ENCODE data around the gene PLCB1. TPM values are rescaled to one million over a fixed set of nuclear protein-coding genes. Genes with fewer than 3 reads are reported as not detected.
"Not testable (repeated sequence)": the region's sequence is repeated elsewhere in the genome, so short reads cannot be mapped to it uniquely, and the experiment has no call there.

Gene PLCB1
- total RNA-seq, 1 donor from 2014 or later = 10.8 TPM

DNA sequence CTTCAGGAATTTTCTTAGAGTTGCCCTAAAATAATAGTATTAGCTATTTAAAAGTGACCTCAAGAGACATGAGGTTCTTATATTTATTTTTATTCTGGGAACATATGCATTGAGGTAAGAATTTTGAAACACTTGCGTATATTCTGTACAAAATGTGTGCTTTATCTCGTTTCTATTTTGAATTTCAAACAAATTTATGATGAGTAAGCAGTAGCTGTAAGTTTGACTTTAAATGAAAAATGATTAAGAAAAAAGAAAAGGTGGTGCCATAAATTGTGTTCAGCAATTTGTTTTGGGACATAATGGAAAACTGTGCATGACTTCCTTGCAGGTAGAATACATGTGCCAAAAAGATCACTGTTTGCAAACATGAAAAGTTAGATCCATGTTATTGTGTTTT is 503.8 kb downstream of the PLCB1 start:
- Mint-ChIP-seq H3K27me3 (ENCODE audit: low read depth) (no peaks in the 10 kb centered on the region), H3K27ac (ENCODE audit: unreplicated experiment) (no peak overlapping the region), H3K36me3 (ENCODE audit: low read depth) (no peaks in the 10 kb centered on the region), H3K9me3 (ENCODE audit: low read depth) (no peaks in the 10 kb centered on the region), H3K4me1 (ENCODE audit: low read depth) (peaks cover 21% of the 10 kb centered on the region), H3K4me3 (ENCODE audit: unreplicated experiment) (no peak overlapping the region)
- no peak for DNase-seq (ENCODE audit: low spot score)
- TF ChIP-seq, protein P1, sequence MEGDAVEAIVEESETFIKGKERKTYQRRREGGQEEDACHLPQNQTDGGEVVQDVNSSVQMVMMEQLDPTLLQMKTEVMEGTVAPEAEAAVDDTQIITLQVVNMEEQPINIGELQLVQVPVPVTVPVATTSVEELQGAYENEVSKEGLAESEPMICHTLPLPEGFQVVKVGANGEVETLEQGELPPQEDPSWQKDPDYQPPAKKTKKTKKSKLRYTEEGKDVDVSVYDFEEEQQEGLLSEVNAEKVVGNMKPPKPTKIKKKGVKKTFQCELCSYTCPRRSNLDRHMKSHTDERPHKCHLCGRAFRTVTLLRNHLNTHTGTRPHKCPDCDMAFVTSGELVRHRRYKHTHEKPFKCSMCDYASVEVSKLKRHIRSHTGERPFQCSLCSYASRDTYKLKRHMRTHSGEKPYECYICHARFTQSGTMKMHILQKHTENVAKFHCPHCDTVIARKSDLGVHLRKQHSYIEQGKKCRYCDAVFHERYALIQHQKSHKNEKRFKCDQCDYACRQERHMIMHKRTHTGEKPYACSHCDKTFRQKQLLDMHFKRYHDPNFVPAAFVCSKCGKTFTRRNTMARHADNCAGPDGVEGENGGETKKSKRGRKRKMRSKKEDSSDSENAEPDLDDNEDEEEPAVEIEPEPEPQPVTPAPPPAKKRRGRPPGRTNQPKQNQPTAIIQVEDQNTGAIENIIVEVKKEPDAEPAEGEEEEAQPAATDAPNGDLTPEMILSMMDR (IDR thresholded peaks at IDR 0.05) = no peak

DNA sequence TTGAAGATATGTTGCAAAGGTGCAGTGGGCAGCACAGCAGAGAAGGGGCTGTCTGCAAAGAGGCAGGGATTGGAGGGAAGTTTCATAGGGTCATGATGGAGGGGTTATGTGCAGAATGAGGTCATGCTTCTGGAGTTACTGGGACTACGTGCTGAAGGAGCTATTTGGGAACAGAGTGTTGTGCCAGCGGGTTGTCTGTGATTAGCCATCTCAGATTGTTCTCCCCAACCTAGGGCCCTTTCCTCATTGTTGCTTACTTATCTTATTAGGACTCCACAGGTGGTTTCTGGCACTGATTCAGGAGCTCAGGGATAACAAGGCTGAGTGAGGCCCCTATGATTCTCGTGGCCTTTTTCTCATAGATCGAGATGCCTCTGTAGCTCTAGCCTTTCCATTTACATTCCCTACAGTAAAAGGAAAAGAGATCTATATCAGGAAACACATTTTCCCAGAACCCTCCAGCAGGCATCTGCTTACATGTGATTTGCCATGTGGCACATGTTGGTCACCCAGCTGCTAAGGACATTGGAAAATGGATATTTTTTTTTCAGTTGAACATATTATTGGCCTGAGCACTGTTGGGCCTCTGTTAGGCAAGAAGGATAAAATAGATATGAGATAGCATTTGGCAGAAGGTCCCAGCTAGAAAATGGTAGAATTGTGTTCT is 507.2 kb downstream of the PLCB1 start:
- Mint-ChIP-seq H3K4me1 (ENCODE audit: low read depth) (peaks cover 11% of the 10 kb centered on the region), H3K27ac (ENCODE audit: unreplicated experiment) (no peak overlapping the region), H3K27me3 (ENCODE audit: low read depth) (no peaks in the 10 kb centered on the region), H3K4me3 (ENCODE audit: unreplicated experiment) (no peak overlapping the region), H3K9me3 (ENCODE audit: low read depth) (no peaks in the 10 kb centered on the region), H3K36me3 (ENCODE audit: low read depth) (peaks cover 2% of the 10 kb centered on the region)
- DNase-seq (ENCODE audit: low spot score) = no peak
- TF ChIP-seq, protein P1 (IDR thresholded peaks at IDR 0.05) = no peak

DNA sequence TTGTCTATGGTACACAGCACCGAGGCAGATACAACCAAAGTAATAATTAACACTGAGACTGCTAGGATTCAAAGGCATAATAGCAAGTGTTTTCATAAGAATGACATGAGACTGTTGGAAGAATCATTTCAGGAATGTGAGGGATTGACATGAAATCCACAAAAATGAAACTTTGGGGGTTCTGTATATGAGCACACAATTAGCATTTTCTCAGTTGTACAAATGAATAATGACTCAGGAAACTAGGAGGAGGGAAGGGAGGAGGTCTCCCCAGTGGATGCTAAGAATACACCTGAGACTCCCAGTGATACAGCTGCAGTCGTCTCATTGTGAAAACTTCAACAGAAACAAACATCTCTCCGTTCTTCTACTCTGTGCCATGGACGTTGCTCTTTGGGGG is 508.4 kb downstream of the PLCB1 start:
- peaks cover 14% of the 10 kb centered on the region for H3K4me1 Mint-ChIP-seq (ENCODE audit: low read depth)
- no peaks in the 10 kb centered on the region for H3K27me3 Mint-ChIP-seq (ENCODE audit: low read depth)
- no peaks in the 10 kb centered on the region for H3K9me3 Mint-ChIP-seq (ENCODE audit: low read depth)
- H3K27ac Mint-ChIP-seq (ENCODE audit: unreplicated experiment) = no peak overlapping the region
- H3K4me3 Mint-ChIP-seq (ENCODE audit: unreplicated experiment) = no peak overlapping the region
- TF ChIP-seq, protein P1 (IDR thresholded peaks at IDR 0.05) = no peak
- peaks cover 2% of the 10 kb centered on the region for H3K36me3 Mint-ChIP-seq (ENCODE audit: low read depth)
- no peak for DNase-seq (ENCODE audit: low spot score)

DNA sequence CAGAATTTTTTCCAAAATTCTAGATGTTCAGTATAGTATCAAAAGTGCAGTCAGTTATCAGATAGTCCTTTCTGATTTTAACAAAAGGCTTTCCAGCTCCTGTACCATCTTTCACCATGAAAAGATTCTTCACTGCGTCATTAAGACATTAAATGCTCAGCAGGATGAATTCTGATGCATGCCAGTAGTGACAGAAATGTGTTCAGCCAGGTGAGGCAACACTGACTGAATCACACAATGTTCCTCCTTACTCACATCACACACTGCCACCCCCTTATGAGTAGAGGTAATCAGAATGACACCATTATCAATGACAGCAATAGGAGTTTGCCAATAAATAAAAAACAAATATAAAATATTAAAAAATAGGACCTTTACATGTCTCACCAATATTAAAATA is 510.2 kb downstream of the PLCB1 start:
- H3K4me1 Mint-ChIP-seq (ENCODE audit: low read depth) = peaks cover 32% of the 10 kb centered on the region

DNA sequence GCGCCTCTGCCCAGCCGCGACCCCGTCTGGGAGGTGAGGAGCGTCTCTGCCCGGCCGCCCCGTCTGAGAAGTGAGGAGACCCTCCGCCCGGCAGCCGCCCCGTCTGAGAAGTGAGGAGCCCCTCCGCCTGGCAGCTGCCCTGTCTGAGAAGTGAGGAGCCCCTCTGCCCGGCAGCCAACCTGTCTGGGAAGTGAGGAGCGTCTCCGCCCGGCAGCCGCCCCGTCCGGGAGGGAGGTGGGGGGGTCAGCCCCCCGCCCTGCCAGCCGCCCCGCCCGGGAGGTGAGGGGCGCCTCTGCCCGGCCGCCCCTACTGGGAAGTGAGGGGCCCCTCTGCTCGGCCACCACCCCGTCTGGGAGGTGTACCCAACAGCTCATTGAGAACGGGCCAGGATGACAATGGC is 512.4 kb downstream of the PLCB1 start:
- not testable (repeated sequence) for H3K27ac Mint-ChIP-seq (ENCODE audit: unreplicated experiment); H3K36me3 Mint-ChIP-seq (ENCODE audit: low read depth); H3K9me3 Mint-ChIP-seq (ENCODE audit: low read depth); H3K4me3 Mint-ChIP-seq (ENCODE audit: unreplicated experiment); H3K27me3 Mint-ChIP-seq (ENCODE audit: low read depth); DNase-seq (ENCODE audit: low spot score)
- H3K4me1 Mint-ChIP-seq (ENCODE audit: low read depth) = peaks cover 41% of the 10 kb centered on the region

More for the DNA sequence above, 510.2 kb downstream of the PLCB1 start:
- no peak for DNase-seq (ENCODE audit: low spot score)
- Mint-ChIP-seq H3K4me3 (ENCODE audit: unreplicated experiment) (no peak overlapping the region), H3K9me3 (ENCODE audit: low read depth) (no peaks in the 10 kb centered on the region), H3K27ac (ENCODE audit: unreplicated experiment) (no peak overlapping the region), H3K36me3 (ENCODE audit: low read depth) (peaks cover 2% of the 10 kb centered on the region), H3K27me3 (ENCODE audit: low read depth) (no peaks in the 10 kb centered on the region)
- TF ChIP-seq, protein P1 (IDR thresholded peaks at IDR 0.05) = no peak

DNA sequence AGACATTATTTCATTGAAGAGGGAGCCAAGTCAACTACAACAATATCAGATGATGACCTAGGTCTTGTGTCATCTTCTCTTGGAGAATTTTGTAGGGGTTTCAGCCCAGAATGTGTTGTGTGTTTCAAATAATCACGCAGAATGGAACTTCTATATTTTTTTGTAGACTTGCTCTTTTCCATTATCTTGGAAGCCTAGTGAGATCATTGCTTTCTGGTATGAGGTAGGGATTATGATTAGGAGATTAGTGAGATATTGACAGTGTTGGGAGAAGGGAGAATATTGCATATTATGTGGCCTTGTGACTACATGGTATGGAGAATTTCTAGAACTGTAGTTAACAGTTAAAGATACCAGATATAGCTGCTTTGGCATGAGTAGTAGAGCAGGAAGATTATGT is 513.3 kb downstream of the PLCB1 start:
- Mint-ChIP-seq H3K4me3 (ENCODE audit: unreplicated experiment) (no peak overlapping the region), H3K27ac (ENCODE audit: unreplicated experiment) (no peak overlapping the region)
- DNase-seq (ENCODE audit: low spot score) = no peak

More for the DNA sequence above, 513.3 kb downstream of the PLCB1 start:
- H3K27me3 Mint-ChIP-seq (ENCODE audit: low read depth) = no peaks in the 10 kb centered on the region
- TF ChIP-seq, protein P1 (IDR thresholded peaks at IDR 0.05) = no peak
- peaks cover 2% of the 10 kb centered on the region for H3K36me3 Mint-ChIP-seq (ENCODE audit: low read depth)
- H3K4me1 Mint-ChIP-seq (ENCODE audit: low read depth) = peaks cover 39% of the 10 kb centered on the region
- H3K9me3 Mint-ChIP-seq (ENCODE audit: low read depth) = no peaks in the 10 kb centered on the region

Measured in chondrocyte (in vitro differentiated cells).